Pancreas (tissue), 10 donors: ENCODE measurements around the gene MYH1. TPM values are rescaled to one million over a fixed set of nuclear protein-coding genes. Genes with fewer than 3 reads are reported as not detected.

Source experiments
- ATAC-seq, 4 donors: fragments of 200-7000 bp; cut with Tn5 transposase; one replicate each; pipeline versions ENCODE4 v1.8.0 to v1.9.1; 2020; ENCODE audit warnings: mild to moderate bottlenecking in 4 of 4, moderate library complexity in 4 of 4
- DNase-seq, 6 donors: peaks; one replicate each; pipeline ENCODE4 v3.0.0-alpha.2; 2020
- FAIRE-seq: peaks from 2 replicates; lab custom pipeline; 2012; peaks lifted over from hg19 to GRCh38; lab: Jason Lieb, UNC
- H3K27ac ChIP-seq, 4 donors: fragments of 200-600 bp; sonication (generic); 1 replicate in 3 of 4; 2 replicates in 1 of 4; pipeline versions ENCODE4 v1.5.0 to v1.8.0; 2020
- H3K27me3 ChIP-seq, 4 donors: fragments of 200-600 bp; one replicate each; pipeline ENCODE4 v1.8.0; 2021
- H3K36me3 ChIP-seq, 3 donors: fragments of 200-600 bp; sonication (generic) in 1 of 3; one replicate each; pipeline versions ENCODE4 v1.5.0 to v1.8.0; 2020 to 2021
- H3K4me1 ChIP-seq, 3 donors: fragments of 200-600 bp; one replicate each; pipeline ENCODE4 v1.8.0; 2021
- H3K4me3 ChIP-seq, 4 donors: fragments of 200-600 bp; sonication (generic) in 2 of 4; one replicate each; pipeline versions ENCODE4 v1.5.0 to v1.8.0; 2020 to 2021
- H3K9me3 ChIP-seq, 4 donors: fragments of 200-600 bp; one replicate each; pipeline ENCODE4 v1.8.0; 2021
- WGBS, 2 donors: extraction: QIAGEN DNeasy Blood & Tissue Kit; methylation state at CpG; one replicate each; pipeline ENCODE4 v1.1.7; 2013; 5-methylcytosine and 5-hydroxymethylcytosine counted together
- intact Hi-C, 3 donors: fragments of 100-400 bp; cut with DNase I; formaldehyde crosslinking; loops; one replicate each; pipeline versions ENCODE4 v1.11.1 to v1.14.2; 2022
- polyA plus RNA-seq, 2 donors: library from polyadenylated mRNA; stranded (reverse); fragments of 200-250 nt; gene quantifications; one replicate each; pipeline ENCODE4 v1.2.3, GENCODE V29; 2013
- total RNA-seq, 6 donors: library from RNA; stranded (reverse); fragmentation: NEBNext Ultra II Directional in 4 of 6; extraction: Animal tissue kit (Norgen Biotek cat#: 25700) in 4 of 6; gene quantifications; one replicate each; pipeline versions ENCODE4 v1.2.1 to v1.2.4, GENCODE V29; 2021 to 2023
- TF ChIP-seq, protein P1 (sequence below), 4 donors: fragments of 200-600 bp; sonication (generic) in 3 of 4; IDR thresholded peaks; one replicate each; pipeline versions ENCODE4 v1.5.0 to v1.8.0; 2021; ENCODE audit warnings: antibody characterized with exemption in 4 of 4
- donor health status: healthy with polysubstance abuse.
- donor health status: DM: no; HTN: no; CAD: no; lungs with moderate emphysema.
- donor health status: DM: no; HTN: no; CAD: no.
- donor health status: control.
- donor health status: control.
- donor health status: Bipolar disorder and iron deficiency.
- donor health status: DM: yes; HTN: yes; CAD: no.
- donor health status: DM: no; HTN: no; CAD: no.
- donor health status: DM: no; HTN: no; CAD: no.
- donor health status: DM: yes; HTN: yes; CAD: no.

MYH1 gene
- total and polyA plus RNA-seq, 8 donors, result 0.04 to 0.09 TPM; not detected in 6

DNA sequence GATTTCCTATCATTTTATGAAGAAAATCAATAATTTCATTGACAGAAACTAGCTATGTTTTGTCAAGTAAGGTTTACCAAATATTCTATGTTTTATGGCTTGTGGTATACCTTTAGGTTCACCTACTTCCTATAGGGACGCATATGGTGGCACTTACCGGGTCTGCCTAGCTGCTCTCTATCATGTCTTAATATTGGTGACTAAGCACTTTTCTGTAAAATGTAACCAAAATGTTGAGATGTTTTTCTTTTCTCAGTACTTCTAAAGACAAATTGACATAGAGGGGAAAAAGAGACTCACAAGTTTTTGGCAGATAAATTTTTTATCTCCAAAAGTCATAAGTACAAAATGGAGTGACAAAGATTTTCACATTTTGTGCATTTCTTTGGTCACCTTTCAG is 26.3 kb downstream of the MYH1 start:
- Histone ChIP-seq H3K4me1 (no peaks in the 10 kb centered on the region), H3K27ac (no peak overlapping the region), H3K4me3 (no peak overlapping the region), H3K9me3 (peaks cover 0 to 7% (median 0%) of the 10 kb centered on the region in 4 donors), H3K27me3 (no peaks in the 10 kb centered on the region), H3K36me3 (no peaks in the 10 kb centered on the region)
- 84 to 93% methylated on average over 2 of the region's 2 CpGs for WGBS, 2 donors
- FAIRE-seq (no peak), ATAC-seq (no peak), DNase-seq (no peak)
- TF ChIP-seq, protein P1, sequence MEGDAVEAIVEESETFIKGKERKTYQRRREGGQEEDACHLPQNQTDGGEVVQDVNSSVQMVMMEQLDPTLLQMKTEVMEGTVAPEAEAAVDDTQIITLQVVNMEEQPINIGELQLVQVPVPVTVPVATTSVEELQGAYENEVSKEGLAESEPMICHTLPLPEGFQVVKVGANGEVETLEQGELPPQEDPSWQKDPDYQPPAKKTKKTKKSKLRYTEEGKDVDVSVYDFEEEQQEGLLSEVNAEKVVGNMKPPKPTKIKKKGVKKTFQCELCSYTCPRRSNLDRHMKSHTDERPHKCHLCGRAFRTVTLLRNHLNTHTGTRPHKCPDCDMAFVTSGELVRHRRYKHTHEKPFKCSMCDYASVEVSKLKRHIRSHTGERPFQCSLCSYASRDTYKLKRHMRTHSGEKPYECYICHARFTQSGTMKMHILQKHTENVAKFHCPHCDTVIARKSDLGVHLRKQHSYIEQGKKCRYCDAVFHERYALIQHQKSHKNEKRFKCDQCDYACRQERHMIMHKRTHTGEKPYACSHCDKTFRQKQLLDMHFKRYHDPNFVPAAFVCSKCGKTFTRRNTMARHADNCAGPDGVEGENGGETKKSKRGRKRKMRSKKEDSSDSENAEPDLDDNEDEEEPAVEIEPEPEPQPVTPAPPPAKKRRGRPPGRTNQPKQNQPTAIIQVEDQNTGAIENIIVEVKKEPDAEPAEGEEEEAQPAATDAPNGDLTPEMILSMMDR (IDR thresholded peaks at IDR 0.05), result no peak
- intact Hi-C loops, result no loop called here

DNA sequence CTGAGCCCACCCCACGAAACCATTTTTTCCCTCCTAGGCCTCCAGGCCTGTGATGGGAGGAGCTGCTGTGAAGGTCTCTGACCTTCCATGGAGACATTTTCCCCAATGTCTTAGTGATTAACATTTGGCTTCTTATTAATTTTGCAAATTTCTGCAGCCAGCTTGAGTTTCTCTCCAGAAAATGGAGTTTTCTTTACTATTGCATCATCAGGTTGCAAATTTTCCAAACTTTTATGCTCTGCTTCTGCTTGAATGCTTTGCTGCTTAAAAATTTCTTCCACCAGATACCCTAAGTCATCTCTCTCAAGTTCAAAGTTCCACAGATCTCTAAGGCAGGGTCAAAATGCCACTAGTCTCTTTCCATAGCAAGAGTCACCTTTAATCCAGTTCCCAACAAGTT is 36.1 kb downstream of the MYH1 start:
- TF ChIP-seq, protein P1 (IDR thresholded peaks at IDR 0.05), result no peak
- intact Hi-C loops, result no loop called here
- Histone ChIP-seq H3K36me3 (no peaks in the 10 kb centered on the region), H3K4me3 (no peak overlapping the region), H3K9me3 (no peaks in the 10 kb centered on the region), H3K4me1 (no peaks in the 10 kb centered on the region), H3K27ac (no peak overlapping the region), H3K27me3 (peaks cover 0 to 2% (median 0%) of the 10 kb centered on the region in 4 donors)
- 41 to 52% methylated on average over 1 of the region's 1 CpG for WGBS, 2 donors
- no peak for FAIRE-seq
- no peak for DNase-seq
- no peak for ATAC-seq

DNA sequence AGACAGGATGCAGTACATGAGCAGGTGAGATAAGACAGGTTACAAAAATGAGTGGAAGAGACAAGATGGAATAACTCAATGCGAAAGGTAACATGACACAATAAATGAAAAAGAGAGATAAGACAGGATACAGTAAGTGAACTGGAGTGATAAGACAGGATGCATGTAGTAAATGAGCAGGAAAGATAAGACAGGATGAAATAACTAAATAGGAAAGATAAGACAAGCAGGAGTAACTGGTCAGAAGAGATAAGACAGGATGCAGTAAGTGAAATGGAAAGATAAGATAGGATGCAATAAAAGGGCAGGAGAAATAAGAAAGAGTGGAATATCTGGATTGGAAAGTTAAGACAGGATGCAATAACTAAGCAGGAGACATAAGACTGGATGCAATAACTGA is 40.6 kb downstream of the MYH1 start:
- H3K9me3 ChIP-seq, result no peaks in the 10 kb centered on the region
- FAIRE-seq, result no peak
- H3K36me3 ChIP-seq, result no peaks in the 10 kb centered on the region
- intact Hi-C loops, result no loop called here
- no peaks in the 10 kb centered on the region for H3K4me1 ChIP-seq
- DNase-seq, result no peak
- peaks cover 0 to 2% (median 0%) of the 10 kb centered on the region in 4 donors for H3K27me3 ChIP-seq
- no peak overlapping the region for H3K4me3 ChIP-seq
- TF ChIP-seq, protein P1 (IDR thresholded peaks at IDR 0.05), result no peak
- ATAC-seq, result no peak
- no peak overlapping the region for H3K27ac ChIP-seq
- 24 to 30% methylated on average over 1 of the region's 1 CpG for WGBS, 2 donors

DNA sequence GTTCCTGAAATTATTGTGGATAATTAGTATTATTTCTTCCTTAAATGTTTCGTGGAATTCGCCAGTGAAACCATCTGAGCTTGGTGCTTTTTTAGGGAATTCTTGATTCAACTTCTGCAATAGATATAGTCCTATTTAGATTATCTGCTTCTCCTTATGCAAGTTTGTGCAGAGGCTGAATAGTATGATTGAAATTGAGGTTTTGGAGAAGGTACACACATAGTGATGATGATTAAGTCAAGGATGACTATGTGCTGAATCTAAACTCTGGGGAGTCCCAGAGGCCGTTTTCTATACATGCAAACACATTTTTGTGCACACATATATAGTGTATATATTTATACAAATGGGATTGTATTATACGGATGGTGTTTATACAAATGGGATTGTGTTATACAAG is 43.8 kb downstream of the MYH1 start:
- Histone ChIP-seq H3K4me3 (no peak overlapping the region), H3K36me3 (no peaks in the 10 kb centered on the region), H3K27ac (no peak overlapping the region), H3K4me1 (no peaks in the 10 kb centered on the region), H3K9me3 (no peaks in the 10 kb centered on the region), H3K27me3 (peaks cover 0 to 2% (median 0%) of the 10 kb centered on the region in 4 donors)
- DNase-seq, result no peak
- no peak for FAIRE-seq
- TF ChIP-seq, protein P1 (IDR thresholded peaks at IDR 0.05), result no peak
- no peak for ATAC-seq
- 46 to 74% methylated on average over 4 of the region's 4 CpGs for WGBS, 2 donors
- intact Hi-C loops, result no loop called here

DNA sequence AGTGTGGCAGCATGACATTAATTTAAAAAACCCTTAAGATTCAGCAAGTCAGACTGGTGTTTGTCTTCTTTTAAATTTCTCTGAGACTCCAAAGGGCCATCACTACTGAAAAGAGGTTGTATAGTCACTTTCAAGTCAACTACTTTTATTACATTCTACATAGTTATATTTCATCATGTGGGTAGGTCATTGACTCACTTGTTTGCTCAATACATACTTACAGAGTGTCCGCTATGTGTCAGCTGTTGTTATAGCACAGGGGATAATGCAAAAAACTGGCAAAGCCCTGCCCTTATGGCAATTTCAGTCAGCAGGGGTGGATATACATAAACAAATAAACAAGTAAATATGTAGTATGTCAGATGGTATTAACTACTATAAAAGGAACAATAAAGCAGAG is 46.5 kb downstream of the MYH1 start:
- Histone ChIP-seq H3K4me1 (no peaks in the 10 kb centered on the region), H3K4me3 (no peak overlapping the region), H3K27ac (no peak overlapping the region), H3K9me3 (no peaks in the 10 kb centered on the region), H3K27me3 (no peaks in the 10 kb centered on the region), H3K36me3 (no peaks in the 10 kb centered on the region)
- ATAC-seq (no peak), DNase-seq (no peak), FAIRE-seq (no peak)
- WGBS, 2 donors, result 92 to 93% methylated on average over 1 of the region's 1 CpG
- intact Hi-C loops, result no loop called here
- TF ChIP-seq, protein P1 (IDR thresholded peaks at IDR 0.05), result no peak
